GM10266 (cell line): ENCODE data around the gene RPA3.

Experiments
- DNase-seq: peaks from one replicate; pipeline ENCODE4 v3.0.0; 2012; ENCODE audit errors: extremely low spot score
- CTCF ChIP-seq: IDR thresholded peaks from 2 replicates; pipeline ENCODE4 v1.5.1; 2012; ENCODE audit warnings: mild to moderate bottlenecking, low read depth; ENCODE audit not compliant: control insufficient read depth, insufficient read depth; ENCODE audit errors: missing control alignments

RPA3 gene

GRCh38 chr7:7732621-7733281 lies 14.3 kb upstream of the RPA3 start:
- no peak for DNase-seq
- no peak for TF ChIP-seq CTCF

- no peak for TF ChIP-seq CTCF
- DNase-seq, result no peak
Measured at GRCh38 chr7:7731732-7732131, 13.3 kb upstream of the RPA3 start.

- DNase-seq, result no peak
- TF ChIP-seq CTCF, result no peak
Measured at GRCh38 chr7:7720750-7721621, 2.6 kb upstream of the RPA3 start.

GRCh38 chr7:7720193-7720592 lies 1.8 kb upstream of the RPA3 start:
- no peak for TF ChIP-seq CTCF
- DNase-seq, result no peak

DNA sequence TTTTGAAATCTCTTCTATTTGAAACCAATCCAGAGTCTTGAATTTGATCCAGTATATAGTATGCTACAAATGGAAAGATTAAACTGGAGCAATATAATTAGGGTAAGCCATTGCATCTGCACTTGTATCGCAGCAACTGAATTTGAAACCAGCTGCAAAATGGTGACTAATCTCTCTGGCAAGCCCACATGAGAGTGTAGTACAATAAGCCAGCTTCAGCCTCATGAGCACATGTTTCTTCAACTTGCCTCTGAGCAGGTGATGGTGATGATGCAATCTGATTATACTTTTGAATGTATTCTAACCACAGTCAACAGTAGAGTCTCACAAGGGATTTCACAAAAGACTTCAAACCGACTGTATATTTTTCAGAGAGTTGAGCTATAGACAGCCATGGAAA lies 829 bp upstream of the RPA3 start:
- DNase-seq, result peak; percentile 77
- TF ChIP-seq CTCF, result no peak

- TF ChIP-seq CTCF, result no peak
- no peak for DNase-seq
Measured at GRCh38 chr7:7713730-7714129, 4.7 kb downstream of the RPA3 start.

- no peak for DNase-seq
- no peak for TF ChIP-seq CTCF
Measured at GRCh38 chr7:7710469-7710868, 7.9 kb downstream of the RPA3 start.
